Measurements from ENCODE around the gene TNS1. TPM values are rescaled to one million over a fixed set of nuclear protein-coding genes. Genes with fewer than 3 reads are reported as not detected.
"Not testable (repeated sequence)": the region's sequence is repeated elsewhere in the genome, so short reads cannot be mapped to it uniquely, and the experiment has no call there.

Gene TNS1
- total RNA-seq, 4 donors from 2014 or later: 461 to 648 (median 565) TPM

GRCh38 chr2:217789736-217790181, 213.0 kb downstream of the TNS1 start:
- peak overlapping the region in 3 of 4 donors; percentile 32 to 68 (median 65) for H3K27ac ChIP-seq
- H3K9me3 ChIP-seq: no peaks in the 10 kb centered on the region
- H3K36me3 ChIP-seq: peaks cover 0 to 11% (median 0%) of the 10 kb centered on the region in 3 donors
- H3K4me1 ChIP-seq: peaks cover 0 to 43% (median 3%) of the 10 kb centered on the region in 4 donors
- WGBS, 2 donors: 69% methylated on average over 13 of the region's 13 CpGs
- no peaks in the 10 kb centered on the region for H3K27me3 ChIP-seq
- peak in 1 of 2 donors; percentile 9 for DNase-seq (ENCODE audit: low spot score in 2 of 2)
- peak overlapping the region in 2 of 4 donors; percentile 27 to 30 for H3K4me3 ChIP-seq
- TF ChIP-seq CTCF (IDR thresholded peaks at IDR 0.05) (no peak), EP300 (IDR thresholded peaks at IDR 0.05) (no peak), POLR2A (IDR thresholded peaks at IDR 0.05) (no peak)

GRCh38 chr2:217789003-217789735, 213.6 kb downstream of the TNS1 start:
- Histone ChIP-seq H3K4me3 (peak overlapping the region in 2 of 4 donors; percentile 27 to 30), H3K36me3 (peaks cover 0 to 11% (median 0%) of the 10 kb centered on the region in 3 donors), H3K4me1 (peaks cover 0 to 37% (median 3%) of the 10 kb centered on the region in 4 donors), H3K27ac (peak overlapping the region in 3 of 4 donors; percentile 32 to 68 (median 65)), H3K9me3 (no peaks in the 10 kb centered on the region), H3K27me3 (no peaks in the 10 kb centered on the region)
- peak; percentile 82 to 94 for DNase-seq (ENCODE audit: low spot score in 2 of 2)
- WGBS, 2 donors: 32 to 33% methylated on average over 14 to 15 of the region's 15 CpGs
- TF ChIP-seq CTCF (IDR thresholded peaks at IDR 0.05) (peak; percentile 97 to 98 (median 98)), POLR2A (IDR thresholded peaks at IDR 0.05) (no peak), EP300 (IDR thresholded peaks at IDR 0.05) (peak in 1 of 2 donors; percentile 48)

GRCh38 chr2:217788669-217789002, 214.2 kb downstream of the TNS1 start:
- peak overlapping the region in 1 of 4 donors; percentile 42 for H3K27ac ChIP-seq

GRCh38 chr2:217787160-217787877, 215.5 kb downstream of the TNS1 start:
- no peak overlapping the region for H3K27ac ChIP-seq
- peak in 1 of 2 donors; percentile 4 for DNase-seq (ENCODE audit: low spot score in 2 of 2)
- 95 to 96% methylated on average over 28 to 34 of the region's 37 CpGs for WGBS, 2 donors

More at GRCh38 chr2:217788669-217789002, 214.2 kb downstream of the TNS1 start:
- Histone ChIP-seq H3K27me3 (no peaks in the 10 kb centered on the region), H3K9me3 (peaks cover 0 to 3% (median 0%) of the 10 kb centered on the region in 4 donors), H3K36me3 (peaks cover 0 to 11% (median 0%) of the 10 kb centered on the region in 3 donors), H3K4me3 (no peak overlapping the region), H3K4me1 (peaks cover 0 to 32% (median 3%) of the 10 kb centered on the region in 4 donors)
- WGBS, 2 donors: 94 to 96% methylated on average over 7 of the region's 7 CpGs
- no peak for DNase-seq (ENCODE audit: low spot score in 2 of 2)
- TF ChIP-seq POLR2A (IDR thresholded peaks at IDR 0.05) (no peak), EP300 (IDR thresholded peaks at IDR 0.05) (no peak), CTCF (IDR thresholded peaks at IDR 0.05) (no peak)

GRCh38 chr2:217786560-217786959, 216.2 kb downstream of the TNS1 start:
- H3K4me3 ChIP-seq; DNase-seq (ENCODE audit: low spot score in 2 of 2); H3K27me3 ChIP-seq; H3K27ac ChIP-seq: not testable (repeated sequence)
- H3K4me1 ChIP-seq: peaks cover 0 to 27% (median 3%) of the 10 kb centered on the region in 4 donors
- peaks cover 0 to 11% (median 0%) of the 10 kb centered on the region in 3 donors for H3K36me3 ChIP-seq
- H3K9me3 ChIP-seq: peaks cover 0 to 11% (median 0%) of the 10 kb centered on the region in 4 donors
- 86 to 93% methylated on average over 5 of the region's 5 CpGs for WGBS, 2 donors

More at GRCh38 chr2:217787160-217787877, 215.5 kb downstream of the TNS1 start:
- Histone ChIP-seq H3K4me3 (no peak overlapping the region), H3K36me3 (peaks cover 0 to 11% (median 0%) of the 10 kb centered on the region in 3 donors), H3K27me3 (no peaks in the 10 kb centered on the region), H3K4me1 (peaks cover 0 to 27% (median 3%) of the 10 kb centered on the region in 4 donors), H3K9me3 (peaks cover 0 to 11% (median 0%) of the 10 kb centered on the region in 4 donors)
- TF ChIP-seq POLR2A (IDR thresholded peaks at IDR 0.05) (no peak), EP300 (IDR thresholded peaks at IDR 0.05) (no peak), CTCF (IDR thresholded peaks at IDR 0.05) (no peak)

All from tibial nerve (tissue), 4 donors.